ENCODE results near the gene BCAT1.
"Not testable (repeated sequence)": the region's sequence is repeated elsewhere in the genome, so short reads cannot be mapped to it uniquely, and the experiment has no call there.

Gene BCAT1

GRCh38 chr12:24851883-24852282 is 97.0 kb downstream of the BCAT1 start:
- DNase-seq, result not testable (repeated sequence)

GRCh38 chr12:24851341-24851740 is 97.6 kb downstream of the BCAT1 start:
- DNase-seq, result no peak

GRCh38 chr12:24850496-24850895 is 98.4 kb downstream of the BCAT1 start:
- DNase-seq, result no peak

- no peak for DNase-seq
Measured at GRCh38 chr12:24848941-24849477, 99.9 kb downstream of the BCAT1 start.

- no peak for DNase-seq
Measured at GRCh38 chr12:24846689-24847088, 102.2 kb downstream of the BCAT1 start.

GRCh38 chr12:24845615-24846014 is 103.3 kb downstream of the BCAT1 start:
- no peak for DNase-seq

- DNase-seq, result no peak
Measured at GRCh38 chr12:24840046-24840800, 108.7 kb downstream of the BCAT1 start.

GRCh38 chr12:24839268-24839791 is 109.6 kb downstream of the BCAT1 start:
- DNase-seq, result no peak

GRCh38 chr12:24838531-24838950 is 110.4 kb downstream of the BCAT1 start:
- DNase-seq, result no peak

- DNase-seq, result no peak
Measured at GRCh38 chr12:24835377-24835776, 113.5 kb downstream of the BCAT1 start.

GRCh38 chr12:24833513-24833912 is 115.4 kb downstream of the BCAT1 start:
- no peak for DNase-seq

- DNase-seq, result no peak
Measured at GRCh38 chr12:24823808-24824515, 124.9 kb downstream of the BCAT1 start.

- DNase-seq, result no peak
Measured at GRCh38 chr12:24822121-24822899, 126.6 kb downstream of the BCAT1 start.

GRCh38 chr12:24821691-24822090 is 127.2 kb downstream of the BCAT1 start:
- no peak for DNase-seq

GRCh38 chr12:24820872-24821271 is 128.0 kb downstream of the BCAT1 start:
- DNase-seq, result no peak

- DNase-seq, result no peak
Measured at GRCh38 chr12:24818351-24818750, 130.6 kb downstream of the BCAT1 start.

GRCh38 chr12:24815114-24815423 is 133.8 kb downstream of the BCAT1 start:
- no peak for DNase-seq

GRCh38 chr12:24814379-24815113 is 134.4 kb downstream of the BCAT1 start:
- no peak for DNase-seq

GRCh38 chr12:24810378-24810777 is 138.5 kb downstream of the BCAT1 start:
- no peak for DNase-seq

GRCh38 chr12:24809306-24809705 is 139.6 kb downstream of the BCAT1 start:
- DNase-seq, result not testable (repeated sequence)

- no peak for DNase-seq
Measured at GRCh38 chr12:24808651-24809050, 140.2 kb downstream of the BCAT1 start.

GRCh38 chr12:24806386-24806785 is 142.5 kb downstream of the BCAT1 start:
- DNase-seq, result no peak

Data from amniotic stem cell (primary cell).